Activated CD4-positive, alpha-beta memory T cell treated with anti-CD3 and anti-CD28 coated beads for 36 hours (primary cell): ENCODE results near the gene CTAGE6. TPM values are rescaled to one million over a fixed set of nuclear protein-coding genes. Genes with fewer than 3 reads are reported as not detected.
"Not testable (repeated sequence)": the region's sequence is repeated elsewhere in the genome, so short reads cannot be mapped to it uniquely, and the experiment has no call there.

ENCODE experiments used
- CTCF ChIA-PET: fragments of 350-600 bp; sonication (Branson Sonifier 250); formaldehyde crosslinking; loops from one replicate; lab custom pipeline; 2021; ENCODE audit warnings: antibody characterized with exemption, inconsistent platforms; lab: Charles Lee
- POLR2A ChIA-PET: fragments of 350-600 bp; sonication (Branson Sonifier 250); formaldehyde crosslinking; loops from one replicate; lab custom pipeline; 2021; ENCODE audit warnings: antibody characterized with exemption; lab: Charles Lee
- DNase-seq: peaks from one replicate; pipeline ENCODE4 v3.0.0-alpha.2; 2020
- H3K27ac Mint-ChIP-seq: one replicate; pipeline ENCODE4 v1.8.0; 2021; ENCODE audit warnings: mixed read lengths
- H3K27me3 Mint-ChIP-seq: one replicate; pipeline ENCODE4 v1.8.0; 2021; ENCODE audit warnings: mixed read lengths
- H3K36me3 Mint-ChIP-seq: one replicate; pipeline ENCODE4 v1.8.0; 2021; ENCODE audit warnings: mixed read lengths
- H3K4me1 Mint-ChIP-seq: one replicate; pipeline ENCODE4 v1.8.0; 2021; ENCODE audit warnings: low read depth, mixed read lengths
- H3K4me3 Mint-ChIP-seq: one replicate; pipeline ENCODE4 v1.8.0; 2021; ENCODE audit warnings: mild to moderate bottlenecking, mixed read lengths
- H3K9me3 Mint-ChIP-seq: one replicate; pipeline ENCODE4 v1.8.0; 2021; ENCODE audit warnings: mixed read lengths
- intact Hi-C: fragments of 100-400 bp; cut with micrococcal nuclease; formaldehyde crosslinking; loops from one replicate; pipeline ENCODE4 v1.15.1; 2023
- total RNA-seq, 2 experiments: library from RNA; stranded (reverse); gene quantifications; one replicate each; pipeline ENCODE4 v1.2.3, GENCODE V29; 2021

The CTAGE6 gene, protein sequence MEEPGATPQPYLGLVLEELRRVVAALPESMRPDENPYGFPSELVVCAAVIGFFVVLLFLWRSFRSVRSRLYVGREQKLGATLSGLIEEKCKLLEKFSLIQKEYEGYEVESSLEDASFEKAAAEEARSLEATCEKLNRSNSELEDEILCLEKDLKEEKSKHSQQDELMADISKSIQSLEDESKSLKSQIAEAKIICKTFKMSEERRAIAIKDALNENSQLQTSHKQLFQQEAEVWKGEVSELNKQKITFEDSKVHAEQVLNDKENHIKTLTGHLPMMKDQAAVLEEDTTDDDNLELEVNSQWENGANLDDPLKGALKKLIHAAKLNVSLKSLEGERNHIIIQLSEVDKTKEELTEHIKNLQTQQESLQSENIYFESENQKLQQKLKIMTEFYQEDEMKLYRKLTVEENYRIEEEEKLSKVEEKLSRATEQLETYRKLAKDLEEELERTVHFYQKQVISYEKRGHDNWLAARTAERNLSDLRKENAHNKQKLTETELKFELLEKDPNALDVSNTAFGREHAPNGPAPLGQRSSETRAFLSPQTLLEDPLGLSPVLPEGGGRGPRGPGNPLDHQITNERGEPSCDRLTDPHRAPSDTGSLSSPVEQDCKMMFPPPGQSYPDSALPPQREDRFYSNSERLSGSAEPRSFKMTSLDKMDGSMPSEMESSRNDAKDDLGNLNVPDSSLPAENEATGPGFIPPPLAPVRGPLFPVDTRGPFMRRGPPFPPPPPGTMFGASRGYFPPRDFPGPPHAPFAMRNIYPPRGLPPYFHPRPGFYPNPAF
- total RNA-seq: 1 to 10 TPM; 1.6 to 1.9 TPM

DNA sequence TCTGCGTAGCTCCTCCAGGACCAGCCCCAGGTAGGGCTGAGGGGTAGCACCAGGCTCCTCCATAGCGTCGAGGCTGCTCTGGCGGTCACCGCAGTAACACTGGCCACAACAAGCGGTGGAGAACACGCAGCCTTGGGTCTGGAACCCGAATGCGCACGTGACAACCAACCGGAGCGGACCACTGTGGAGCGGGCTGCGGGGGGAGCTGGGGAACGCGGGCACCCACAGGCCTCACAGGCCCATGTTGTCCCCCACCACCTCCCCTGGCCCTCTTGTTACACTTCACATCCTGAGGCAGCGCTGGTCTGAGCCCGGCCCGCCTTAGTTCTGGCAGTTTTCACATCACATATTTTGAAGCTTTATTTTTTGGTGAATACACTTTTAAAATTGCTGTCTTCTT, at the start of gene CTAGE6:
Gene CTAGE6, minus strand, starts transcription at position 101 of the 400 bp plus-strand sequence. Its CDS starts 38 bp downstream, at position 63.
- CTCF ChIA-PET, H3K27me3 Mint-ChIP-seq, H3K9me3 Mint-ChIP-seq, H3K4me1 Mint-ChIP-seq, H3K27ac Mint-ChIP-seq, intact Hi-C loops, POLR2A ChIA-PET, H3K4me3 Mint-ChIP-seq, DNase-seq, H3K36me3 Mint-ChIP-seq: not testable (repeated sequence)

DNA sequence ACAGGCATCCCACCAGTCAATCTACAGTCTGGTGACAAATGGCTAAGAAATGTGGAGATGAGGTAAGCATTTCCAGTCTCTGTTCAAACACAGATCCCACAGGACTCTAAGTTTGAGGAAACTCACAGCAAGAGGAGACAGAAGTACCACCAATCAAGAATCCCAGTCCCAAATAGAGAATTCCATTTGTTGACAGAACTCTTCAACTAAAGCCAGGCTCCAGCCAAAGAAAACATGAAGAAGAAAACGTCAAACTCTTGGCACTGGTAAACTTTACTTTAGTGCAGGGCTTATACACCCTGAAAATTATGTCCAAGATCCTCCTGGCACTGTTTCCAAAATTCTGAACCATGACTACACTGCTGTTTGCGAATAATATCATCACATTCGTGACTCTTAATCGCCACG, 49.2 kb upstream of the CTAGE6 start:
- H3K27me3 Mint-ChIP-seq, CTCF ChIA-PET, H3K4me1 Mint-ChIP-seq, H3K27ac Mint-ChIP-seq, H3K9me3 Mint-ChIP-seq, intact Hi-C loops, H3K36me3 Mint-ChIP-seq, DNase-seq, POLR2A ChIA-PET, H3K4me3 Mint-ChIP-seq: not testable (repeated sequence)

DNA sequence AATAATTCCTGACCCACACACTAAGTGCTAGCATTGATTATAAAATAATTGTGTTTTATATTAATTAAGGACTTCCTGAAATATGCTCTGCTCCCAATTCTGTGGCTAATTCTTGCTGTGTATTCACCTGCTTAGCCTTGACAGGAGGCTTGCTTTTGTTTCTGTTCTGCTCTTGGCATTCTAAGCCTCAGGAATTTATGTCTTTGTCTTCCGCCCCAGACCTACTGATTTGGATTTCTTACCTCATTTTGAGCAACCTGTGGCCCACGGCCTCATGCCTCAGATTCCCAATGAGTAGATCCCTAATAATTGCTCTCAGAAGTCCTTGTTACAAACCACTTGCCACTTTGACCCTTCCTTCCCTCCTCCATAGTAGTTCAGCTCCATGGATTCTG, 40.4 kb upstream of the CTAGE6 start:
- POLR2A ChIA-PET, H3K36me3 Mint-ChIP-seq, CTCF ChIA-PET, intact Hi-C loops, DNase-seq, H3K9me3 Mint-ChIP-seq, H3K4me1 Mint-ChIP-seq, H3K27ac Mint-ChIP-seq, H3K4me3 Mint-ChIP-seq, H3K27me3 Mint-ChIP-seq: not testable (repeated sequence)

DNA sequence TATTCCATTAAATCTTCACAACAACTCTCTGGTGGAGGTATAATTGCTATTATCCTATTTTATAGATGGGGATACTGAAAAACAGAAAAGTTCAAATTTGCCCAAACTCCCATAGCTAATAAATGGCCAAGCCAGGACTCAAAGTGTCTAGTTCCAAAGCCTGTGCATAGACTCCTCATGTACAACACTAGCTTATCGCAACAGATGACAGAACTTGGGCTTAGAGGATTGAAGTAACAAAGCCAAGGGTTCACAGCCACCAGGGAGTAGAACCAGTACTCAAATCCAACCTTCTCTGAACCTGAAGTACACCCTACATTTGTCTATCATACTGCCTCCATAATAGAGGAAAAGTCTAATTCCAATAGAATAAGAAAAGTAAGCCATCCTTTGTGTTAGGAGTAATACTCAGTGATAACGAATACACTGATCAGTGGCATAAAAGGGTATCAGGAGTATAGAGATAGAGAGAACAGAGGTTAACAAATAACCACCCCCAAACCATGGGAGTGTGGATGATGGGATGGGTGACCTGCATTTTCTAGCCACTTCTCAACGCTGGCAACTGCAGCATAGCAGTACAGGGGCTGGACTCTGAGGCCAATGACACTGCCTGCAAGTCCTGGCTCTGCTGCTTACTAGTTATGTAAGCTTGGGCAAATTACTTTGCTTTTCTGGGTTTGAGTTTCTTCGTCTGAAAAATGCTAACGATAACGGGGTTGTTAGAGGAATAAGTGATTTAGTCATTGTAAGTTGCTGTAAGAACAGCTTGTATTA, 39.8 kb upstream of the CTAGE6 start:
- H3K4me3 Mint-ChIP-seq, H3K9me3 Mint-ChIP-seq, POLR2A ChIA-PET, H3K27me3 Mint-ChIP-seq, intact Hi-C loops, DNase-seq, CTCF ChIA-PET, H3K36me3 Mint-ChIP-seq, H3K27ac Mint-ChIP-seq, H3K4me1 Mint-ChIP-seq: not testable (repeated sequence)

DNA sequence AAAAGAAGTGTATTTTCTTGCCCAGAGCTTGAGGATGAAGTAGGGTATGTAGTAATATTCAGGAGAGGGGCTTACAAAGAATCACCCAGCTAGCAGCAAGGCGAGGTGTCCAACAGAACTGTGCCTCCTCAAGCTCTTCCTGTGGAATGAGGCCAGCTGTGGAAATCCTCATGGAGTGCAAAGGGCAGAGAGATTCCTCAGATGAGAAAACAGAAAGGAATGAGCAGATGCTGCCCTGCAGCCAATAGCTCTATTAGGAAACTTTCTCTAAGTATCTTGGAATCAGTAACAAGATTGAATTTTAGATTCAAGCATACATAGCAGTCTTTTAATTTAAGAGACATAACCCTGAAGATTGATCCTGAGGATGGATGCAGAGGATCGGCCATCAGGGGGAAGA, 38.2 kb upstream of the CTAGE6 start:
- H3K27ac Mint-ChIP-seq, H3K4me3 Mint-ChIP-seq, CTCF ChIA-PET, DNase-seq, H3K27me3 Mint-ChIP-seq, intact Hi-C loops, H3K9me3 Mint-ChIP-seq, H3K36me3 Mint-ChIP-seq, POLR2A ChIA-PET, H3K4me1 Mint-ChIP-seq: not testable (repeated sequence)

DNA sequence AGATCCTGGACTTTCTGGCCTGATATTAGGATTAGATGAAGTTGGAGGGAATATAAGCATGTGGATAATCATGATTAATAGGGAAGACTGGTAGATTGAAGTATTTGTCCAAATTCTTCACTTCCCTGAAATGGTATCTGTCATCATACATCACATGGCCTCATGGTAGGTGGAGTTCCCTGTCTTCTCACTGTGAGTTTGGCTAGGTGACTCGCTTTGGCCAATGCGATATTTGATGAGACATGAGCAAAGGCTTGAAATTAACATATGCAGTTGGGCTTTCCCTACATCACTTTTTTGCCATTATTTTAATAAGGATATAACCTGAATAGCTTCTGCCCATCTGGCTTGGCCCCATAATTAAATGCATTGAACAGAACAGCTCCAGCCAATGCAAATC, 35.1 kb upstream of the CTAGE6 start:
- H3K9me3 Mint-ChIP-seq, H3K4me3 Mint-ChIP-seq, H3K4me1 Mint-ChIP-seq, intact Hi-C loops, H3K27ac Mint-ChIP-seq, H3K27me3 Mint-ChIP-seq, POLR2A ChIA-PET, H3K36me3 Mint-ChIP-seq, CTCF ChIA-PET: not testable (repeated sequence)
- peak; percentile 58 for DNase-seq

DNA sequence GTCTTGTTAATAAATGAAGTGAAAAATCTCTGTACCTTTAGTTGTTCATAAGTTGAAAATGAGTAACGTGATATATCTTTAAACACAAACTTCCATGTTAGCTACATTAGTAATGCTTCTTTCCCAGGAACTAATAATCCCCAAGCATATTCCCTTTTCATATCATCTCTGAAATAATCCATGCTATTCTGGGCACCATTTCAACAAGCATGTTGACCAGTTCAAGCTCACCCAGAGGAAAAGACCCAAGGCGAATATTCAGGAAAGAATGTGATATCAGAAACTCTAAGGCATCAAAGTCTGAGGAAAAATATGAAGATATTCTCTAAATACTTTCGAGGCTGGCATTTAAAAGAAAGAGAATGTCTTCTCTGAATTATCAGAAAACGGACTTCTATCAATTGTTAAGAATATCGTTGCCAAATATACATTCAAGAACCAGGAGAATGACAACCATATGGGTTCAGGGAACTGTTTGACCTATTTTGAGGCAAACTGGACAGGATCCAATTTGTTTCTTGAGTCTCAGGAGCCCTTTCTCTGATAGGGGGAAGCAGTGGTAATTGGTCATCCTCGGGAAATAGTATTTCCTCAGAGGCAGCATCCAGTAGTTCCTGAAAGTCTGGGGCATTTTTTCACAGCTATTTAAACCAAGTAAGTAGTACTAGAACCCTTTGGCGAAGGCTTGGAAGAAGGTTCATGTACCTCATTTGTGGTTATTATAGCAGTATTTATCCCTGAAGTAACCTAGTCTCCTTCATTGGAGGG, 28.1 kb upstream of the CTAGE6 start:
- H3K27ac Mint-ChIP-seq, H3K36me3 Mint-ChIP-seq, CTCF ChIA-PET, H3K9me3 Mint-ChIP-seq, H3K4me3 Mint-ChIP-seq, POLR2A ChIA-PET, DNase-seq, intact Hi-C loops, H3K27me3 Mint-ChIP-seq, H3K4me1 Mint-ChIP-seq: not testable (repeated sequence)

DNA sequence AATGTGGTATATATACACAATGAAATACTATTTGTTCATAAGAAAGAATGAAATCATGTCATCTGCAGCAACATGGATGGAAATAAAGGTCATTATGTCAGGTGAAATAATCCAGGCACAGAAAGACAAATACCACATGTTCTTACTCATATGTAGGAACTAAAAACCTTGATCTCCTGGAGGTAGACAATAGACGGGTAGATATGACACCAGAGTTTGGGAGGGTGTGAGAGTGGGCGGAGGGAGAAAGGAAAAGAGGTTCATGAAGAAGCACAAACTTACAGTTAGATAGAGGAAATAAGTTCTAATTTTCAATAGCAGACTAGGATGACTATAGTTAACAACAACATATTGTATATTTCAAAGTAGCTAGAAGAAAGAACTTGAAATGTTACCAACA, 22.1 kb upstream of the CTAGE6 start:
- H3K27ac Mint-ChIP-seq, H3K4me3 Mint-ChIP-seq, H3K27me3 Mint-ChIP-seq, H3K4me1 Mint-ChIP-seq, H3K36me3 Mint-ChIP-seq, intact Hi-C loops, H3K9me3 Mint-ChIP-seq, CTCF ChIA-PET, DNase-seq, POLR2A ChIA-PET: not testable (repeated sequence)

DNA sequence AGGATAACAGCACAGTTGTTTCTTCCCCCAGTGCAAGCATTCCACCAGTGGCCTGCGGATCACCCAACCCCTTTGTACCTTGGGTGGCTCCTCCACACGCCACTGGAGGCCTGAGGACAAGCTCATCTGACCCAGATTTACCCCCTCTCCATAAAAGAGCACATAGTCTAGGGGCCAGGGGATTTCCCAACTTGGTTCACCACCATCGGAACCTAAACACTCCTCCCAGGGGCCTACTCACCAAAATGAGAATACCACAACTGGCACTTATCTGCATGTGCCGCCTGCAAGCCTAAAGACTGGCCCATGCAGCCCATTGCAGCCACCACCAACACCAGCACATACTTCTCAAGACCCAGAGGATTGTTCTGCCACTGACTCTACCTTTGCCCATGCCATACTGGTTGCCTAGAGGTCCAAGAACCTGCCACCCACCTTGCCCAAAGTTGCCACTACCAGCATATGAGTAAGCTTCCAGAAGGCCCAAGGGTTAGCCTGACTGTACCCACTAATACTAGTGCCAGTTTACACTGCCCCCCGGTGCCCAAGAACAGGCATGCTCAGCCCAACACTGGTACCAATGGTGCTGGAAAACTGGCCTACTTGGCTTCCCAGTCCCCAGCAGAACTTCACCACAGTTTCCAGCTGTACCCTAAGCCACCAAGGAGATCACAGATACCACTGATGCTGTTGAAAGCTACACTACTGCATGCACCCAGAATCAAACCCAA, 15.4 kb upstream of the CTAGE6 start:
- H3K27me3 Mint-ChIP-seq, POLR2A ChIA-PET, H3K36me3 Mint-ChIP-seq, H3K27ac Mint-ChIP-seq, intact Hi-C loops, H3K9me3 Mint-ChIP-seq, H3K4me1 Mint-ChIP-seq, DNase-seq, CTCF ChIA-PET, H3K4me3 Mint-ChIP-seq: not testable (repeated sequence)

DNA sequence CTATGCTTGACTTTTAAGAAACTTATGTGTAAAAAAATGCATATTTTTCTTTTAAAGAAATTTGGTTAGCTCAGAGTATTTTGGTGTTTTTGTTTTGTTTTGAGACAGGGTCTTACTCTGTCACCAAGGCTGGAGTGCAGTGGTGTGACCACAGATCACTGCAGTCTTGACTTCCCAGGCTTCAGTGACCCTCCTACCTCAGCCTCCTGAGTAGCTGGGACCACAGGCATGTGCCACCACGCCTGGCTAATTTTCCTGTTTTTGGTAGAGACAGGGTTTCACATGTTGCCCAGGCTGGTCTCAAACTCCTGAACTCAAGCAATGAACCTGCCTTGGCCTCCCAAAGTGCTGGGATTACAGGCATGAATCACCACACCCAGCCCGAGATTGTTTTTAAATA, 10.0 kb upstream of the CTAGE6 start:
- CTCF ChIA-PET, intact Hi-C loops, H3K27ac Mint-ChIP-seq, H3K4me1 Mint-ChIP-seq, H3K27me3 Mint-ChIP-seq, POLR2A ChIA-PET, H3K36me3 Mint-ChIP-seq, DNase-seq, H3K4me3 Mint-ChIP-seq, H3K9me3 Mint-ChIP-seq: not testable (repeated sequence)

DNA sequence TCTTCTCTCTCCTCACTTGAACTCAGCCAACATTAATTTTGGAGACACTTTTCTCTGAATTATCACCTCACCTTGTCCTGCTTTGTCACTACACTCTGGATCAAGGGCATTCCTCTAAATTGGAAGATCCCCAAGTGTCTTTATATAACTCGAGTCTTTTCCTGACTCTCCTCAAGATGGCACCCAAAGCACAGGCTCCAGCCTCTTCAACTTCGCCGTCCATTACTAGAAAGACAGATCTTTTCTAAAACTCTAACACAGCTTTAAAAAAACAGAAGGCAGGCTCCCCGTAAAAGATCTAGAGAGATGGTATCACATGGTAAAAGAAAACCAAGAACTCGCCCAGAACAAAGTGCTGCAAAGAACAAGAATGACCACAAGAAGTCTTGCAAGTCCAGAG, 8.2 kb upstream of the CTAGE6 start:
- DNase-seq, CTCF ChIA-PET, H3K27me3 Mint-ChIP-seq, H3K4me1 Mint-ChIP-seq, intact Hi-C loops, H3K36me3 Mint-ChIP-seq, H3K4me3 Mint-ChIP-seq, H3K27ac Mint-ChIP-seq, POLR2A ChIA-PET, H3K9me3 Mint-ChIP-seq: not testable (repeated sequence)
